PFSK-1 (cell line): ENCODE measurements around the gene TADA2B.

ENCODE experiments used
- POLR2AphosphoS5 ChIP-seq: IDR thresholded peaks from 2 replicates; pipeline ENCODE4 v1.6.1; 2012; ENCODE audit warnings: low read depth, mild to moderate bottlenecking, control low read depth, low read length, moderate library complexity
- TF ChIP-seq, protein P1 (sequence below), 2 experiments: IDR thresholded peaks; 2 replicates each; pipeline versions ENCODE4 v1.6.1 to v1.8.0; 2011 to 2012; ENCODE audit warnings: low read depth in 2 of 2, low read length in 2 of 2, control low read depth in 1 of 2, inconsistent platforms in 1 of 2, mild to moderate bottlenecking in 1 of 2, moderate library complexity in 1 of 2; ENCODE audit not compliant: insufficient read depth in 1 of 2

DNA sequence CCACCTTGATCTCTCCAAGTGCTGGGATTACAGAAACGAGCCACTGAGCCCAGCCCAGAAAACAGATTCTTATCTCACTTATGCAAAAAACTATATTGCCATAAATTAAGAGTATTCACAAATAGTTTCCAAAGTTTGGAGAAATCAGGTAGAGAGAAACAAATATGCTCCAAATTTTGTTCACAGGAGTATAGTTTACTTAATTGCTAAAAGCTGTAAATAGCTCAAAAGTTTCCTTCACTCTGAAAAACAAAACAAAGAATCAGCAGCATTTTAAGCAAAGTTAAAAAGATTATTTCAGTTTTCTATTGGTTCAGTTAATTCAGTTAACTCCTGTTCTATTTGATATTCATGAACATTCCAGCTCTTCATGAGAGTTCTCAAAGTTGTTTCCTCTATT lies 43.2 kb downstream of the TADA2B start:
- TF ChIP-seq, protein P1, sequence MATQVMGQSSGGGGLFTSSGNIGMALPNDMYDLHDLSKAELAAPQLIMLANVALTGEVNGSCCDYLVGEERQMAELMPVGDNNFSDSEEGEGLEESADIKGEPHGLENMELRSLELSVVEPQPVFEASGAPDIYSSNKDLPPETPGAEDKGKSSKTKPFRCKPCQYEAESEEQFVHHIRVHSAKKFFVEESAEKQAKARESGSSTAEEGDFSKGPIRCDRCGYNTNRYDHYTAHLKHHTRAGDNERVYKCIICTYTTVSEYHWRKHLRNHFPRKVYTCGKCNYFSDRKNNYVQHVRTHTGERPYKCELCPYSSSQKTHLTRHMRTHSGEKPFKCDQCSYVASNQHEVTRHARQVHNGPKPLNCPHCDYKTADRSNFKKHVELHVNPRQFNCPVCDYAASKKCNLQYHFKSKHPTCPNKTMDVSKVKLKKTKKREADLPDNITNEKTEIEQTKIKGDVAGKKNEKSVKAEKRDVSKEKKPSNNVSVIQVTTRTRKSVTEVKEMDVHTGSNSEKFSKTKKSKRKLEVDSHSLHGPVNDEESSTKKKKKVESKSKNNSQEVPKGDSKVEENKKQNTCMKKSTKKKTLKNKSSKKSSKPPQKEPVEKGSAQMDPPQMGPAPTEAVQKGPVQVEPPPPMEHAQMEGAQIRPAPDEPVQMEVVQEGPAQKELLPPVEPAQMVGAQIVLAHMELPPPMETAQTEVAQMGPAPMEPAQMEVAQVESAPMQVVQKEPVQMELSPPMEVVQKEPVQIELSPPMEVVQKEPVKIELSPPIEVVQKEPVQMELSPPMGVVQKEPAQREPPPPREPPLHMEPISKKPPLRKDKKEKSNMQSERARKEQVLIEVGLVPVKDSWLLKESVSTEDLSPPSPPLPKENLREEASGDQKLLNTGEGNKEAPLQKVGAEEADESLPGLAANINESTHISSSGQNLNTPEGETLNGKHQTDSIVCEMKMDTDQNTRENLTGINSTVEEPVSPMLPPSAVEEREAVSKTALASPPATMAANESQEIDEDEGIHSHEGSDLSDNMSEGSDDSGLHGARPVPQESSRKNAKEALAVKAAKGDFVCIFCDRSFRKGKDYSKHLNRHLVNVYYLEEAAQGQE (IDR thresholded peaks at IDR 0.05; ENCODE audit: insufficient read depth in 1 of 2, low read depth in 2 of 2, low read length in 2 of 2) = no peak
- no peak for TF ChIP-seq POLR2AphosphoS5
